ENCODE results near the gene RETSAT. TPM values are rescaled to one million over a fixed set of nuclear protein-coding genes. Genes with fewer than 3 reads are reported as not detected.
A peak's percentile ranks its signal among the peaks of the same experiment; 100 is the strongest.

The RETSAT gene
- total and polyA plus RNA-seq, 2 of the 13 experiments (the other 11 are each of a cell fraction or from before 2014, with no cell fraction given): 46.7 to 61.0 TPM

DNA sequence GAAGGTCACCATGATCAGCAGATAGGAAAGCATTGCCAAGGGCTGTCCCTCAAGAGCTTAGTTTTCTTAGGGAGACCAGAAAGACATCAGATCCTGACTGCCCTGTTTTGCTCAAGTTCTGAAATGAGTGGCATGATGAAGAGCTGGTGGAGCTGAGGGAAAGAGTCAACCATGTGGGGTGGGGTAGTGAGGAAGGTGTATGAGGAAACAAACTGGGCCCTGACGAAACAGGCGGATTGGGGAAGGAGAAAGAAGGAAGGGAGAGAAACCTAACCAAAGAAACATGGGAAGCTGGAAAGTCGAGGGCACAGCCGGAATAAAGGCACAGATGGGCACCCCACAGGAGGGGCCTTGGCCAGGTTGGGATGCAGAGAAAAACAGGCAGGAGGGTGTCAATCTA is 34.5 kb downstream of the RETSAT start:
- no peaks in the 10 kb centered on the region for H3K9me3 ChIP-seq (ENCODE audit: low read length)
- 98% methylated on average over 4 of the region's 4 CpGs for WGBS (ENCODE audit: low lambda C conversion rate)
- ATAC-seq (no peak), FAIRE-seq (no peak), DNase-seq (ENCODE audit: low spot score) (no peak)
- peaks cover 67% of the 10 kb centered on the region for H3K79me2 ChIP-seq (ENCODE audit: insufficient read depth, low read length)
- no peak overlapping the region for H3K4me3 ChIP-seq (replicated peaks in 1 of 3; ENCODE audit: insufficient read depth in 1 of 3, low read depth in 2 of 3, low read length in 3 of 3)
- no peaks in the 10 kb centered on the region for H3K27me3 ChIP-seq (ENCODE audit: control insufficient read depth in 1 of 2, insufficient read depth in 2 of 2, low read length in 2 of 2)
- H2AFZ ChIP-seq (ENCODE audit: low read length): no peak overlapping the region
- peaks cover 28 to 79% of the 10 kb centered on the region in 2 experiments for H3K36me3 ChIP-seq (replicated peaks in 1 of 2; ENCODE audit: control insufficient read depth in 1 of 2, insufficient read depth in 2 of 2, low read length in 2 of 2)
- H3K9ac ChIP-seq (ENCODE audit: insufficient read depth, low read depth, low read length): no peak overlapping the region
- CTCF ChIA-PET (ENCODE audit: low intra/inter-chr PET ratio, low total read pairs): no interaction called here
- no peak overlapping the region for H3K4me2 ChIP-seq (ENCODE audit: low read depth, low read length)
- H4K20me1 ChIP-seq (ENCODE audit: insufficient read depth, low read length): peaks cover 25% of the 10 kb centered on the region
- in situ Hi-C loops (cut with HindIII; ENCODE audit: extremely low pct_ligation_motif_present, low pct_unique_long_range_greater_than_20kb): no loop called here
- intact Hi-C loops (cut with micrococcal nuclease; ENCODE audit: unreplicated experiment): no loop called here
- peak overlapping the region; percentile 9 for H3K27ac ChIP-seq (ENCODE audit: extremely low read length, insufficient read depth, low read length)
- POLR2A ChIA-PET: interaction anchor here (0.6 to 5.5 kb wide), 5 partner anchors 10 to 297 kb away, joined by 3 to 25 read pairs (median 7); partner anchors contain the start of genes ELMOD3 and RETSAT
- TF ChIP-seq POLR2AphosphoS5 (IDR thresholded peaks at IDR 0.05; ENCODE audit: low read depth, low read length) (0 out of 2 replicates have a peak, but pooled peaks have one; percentile 32), RFX5 (IDR thresholded peaks at IDR 0.05; ENCODE audit: low read depth, low read length) (no peak), ZBTB25 (CRISPR knock-in tag; IDR thresholded peaks at IDR 0.05) (no peak), ZFYVE20 (CRISPR knock-in tag; IDR thresholded peaks at IDR 0.05; ENCODE audit: borderline replicate concordance, low read depth) (no peak), ZNF224 (CRISPR knock-in tag; IDR thresholded peaks at IDR 0.05) (no peak), TAF1 (CRISPR knock-in tag; IDR thresholded peaks at IDR 0.05) (0 out of 2 replicates have a peak, but pooled peaks have one; percentile 21), POLR2G (IDR thresholded peaks at IDR 0.05; ENCODE audit: low read depth, low read length) (0 out of 2 replicates have a peak, but pooled peaks have one; percentile 26)
- peaks cover 62% of the 10 kb centered on the region for H3K4me1 ChIP-seq (ENCODE audit: insufficient read depth, low read length)
- BruUV-seq (replicated peaks): no TSS peak

Measured in HepG2 (cell line).